ENCODE measurements around the gene AMIGO3.
"Not testable (repeated sequence)": the region's sequence is repeated elsewhere in the genome, so short reads cannot be mapped to it uniquely, and the experiment has no call there.

The AMIGO3 gene

GRCh38 chr3:49712631-49713317, 6.7 kb downstream of the AMIGO3 start:
- in situ Hi-C loops (cut with MboI; ENCODE audit: low sequenced_read_pairs): no loop called here

DNA sequence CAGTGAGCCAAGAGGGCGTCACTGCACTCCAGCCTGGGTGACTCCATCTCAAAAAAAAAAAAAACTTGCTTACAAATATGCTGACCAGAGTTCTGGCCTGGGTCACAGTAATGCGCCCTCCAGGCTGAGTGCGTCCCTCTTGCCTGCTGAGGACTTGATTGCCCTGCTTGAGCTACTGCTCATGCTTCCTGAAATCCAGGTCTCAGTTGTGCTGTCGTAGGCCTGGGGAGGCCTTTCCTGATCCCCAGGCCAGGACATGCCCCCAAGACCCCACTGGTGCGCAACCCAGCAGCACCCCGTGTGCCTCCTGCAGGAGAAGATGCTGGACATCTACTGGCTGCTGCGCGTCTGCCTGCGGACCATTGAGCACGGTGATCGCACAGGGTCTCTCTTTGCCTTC, 7.3 kb downstream of the AMIGO3 start:
- in situ Hi-C loops (cut with MboI; ENCODE audit: low sequenced_read_pairs): no loop called here

- in situ Hi-C loops (cut with MboI; ENCODE audit: low sequenced_read_pairs): no loop called here
Observed at GRCh38 chr3:49711489-49711888, 8.0 kb downstream of the AMIGO3 start.

DNA sequence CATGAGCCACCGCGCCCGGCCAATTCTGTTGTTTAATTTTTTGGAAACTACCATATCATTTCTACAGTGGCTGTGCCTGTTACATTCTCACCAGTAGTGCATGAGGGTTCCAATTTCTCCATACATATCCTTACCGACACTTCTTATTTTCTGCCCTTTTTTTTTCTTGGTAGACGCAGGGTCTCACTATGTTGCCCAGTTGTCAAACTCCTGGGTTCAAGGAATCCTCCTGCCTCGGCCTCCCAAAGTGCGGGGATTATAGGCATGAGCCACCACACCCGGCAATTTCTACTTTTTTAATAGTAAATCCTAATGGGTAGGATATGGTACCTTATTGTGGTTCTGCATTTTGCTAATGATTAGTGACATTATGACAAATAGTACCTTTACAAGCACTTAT, 9.6 kb downstream of the AMIGO3 start:
- in situ Hi-C loops (cut with MboI; ENCODE audit: low sequenced_read_pairs): no loop called here

DNA sequence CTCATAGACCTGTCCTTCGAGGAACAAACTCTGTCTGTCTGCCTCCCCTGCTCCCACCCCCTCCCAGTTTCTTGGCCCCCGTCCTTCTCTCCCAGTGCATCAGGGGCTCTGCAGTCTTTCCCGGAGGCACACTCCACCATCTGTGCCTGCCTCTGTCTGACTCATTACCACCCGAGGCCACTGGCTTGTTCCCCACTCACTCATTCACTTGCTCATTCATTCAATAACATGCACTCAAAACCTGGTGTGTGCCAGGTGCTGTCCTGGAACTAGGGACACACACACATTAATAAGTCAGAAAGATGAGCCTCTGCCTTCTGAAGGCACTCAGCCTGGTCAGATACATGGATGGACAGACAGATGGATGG, 12.4 kb downstream of the AMIGO3 start:
- in situ Hi-C loops (cut with MboI; ENCODE audit: low sequenced_read_pairs): no loop called here

GRCh38 chr3:49706456-49707112, 12.9 kb downstream of the AMIGO3 start:
- in situ Hi-C loops (cut with MboI; ENCODE audit: low sequenced_read_pairs): no loop called here

DNA sequence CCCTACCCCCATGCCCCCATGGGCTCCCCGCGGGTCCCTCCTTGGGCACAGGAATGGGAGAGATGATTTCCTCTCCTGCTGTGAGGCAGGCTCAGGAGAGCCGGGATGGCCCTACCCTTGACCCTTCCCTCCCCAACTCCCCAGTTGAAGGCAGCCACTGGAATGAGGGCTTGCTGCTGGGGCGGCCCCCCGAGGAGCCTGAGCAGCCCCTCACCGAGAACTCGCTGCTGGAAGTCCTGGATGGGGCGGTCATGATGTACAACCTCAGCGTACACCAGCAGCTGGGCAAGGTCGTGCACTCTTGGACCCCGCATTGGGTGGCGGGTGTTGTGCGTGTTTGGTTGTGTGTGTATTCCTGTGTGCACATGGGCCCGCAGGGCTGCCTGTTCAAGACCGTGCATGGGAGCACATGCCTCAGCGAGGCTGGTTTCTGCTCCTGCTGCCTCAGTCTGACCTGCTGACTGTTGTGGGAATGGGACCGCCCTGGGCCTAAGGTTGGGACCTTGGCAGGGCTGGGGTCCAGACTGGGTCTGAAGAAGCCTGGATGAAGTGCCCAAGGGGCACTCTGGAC, 14.0 kb downstream of the AMIGO3 start:
- in situ Hi-C loops (cut with MboI; ENCODE audit: low sequenced_read_pairs): no loop called here

GRCh38 chr3:49704629-49705028, 14.9 kb downstream of the AMIGO3 start:
- in situ Hi-C loops (cut with MboI; ENCODE audit: low sequenced_read_pairs): no loop called here

DNA sequence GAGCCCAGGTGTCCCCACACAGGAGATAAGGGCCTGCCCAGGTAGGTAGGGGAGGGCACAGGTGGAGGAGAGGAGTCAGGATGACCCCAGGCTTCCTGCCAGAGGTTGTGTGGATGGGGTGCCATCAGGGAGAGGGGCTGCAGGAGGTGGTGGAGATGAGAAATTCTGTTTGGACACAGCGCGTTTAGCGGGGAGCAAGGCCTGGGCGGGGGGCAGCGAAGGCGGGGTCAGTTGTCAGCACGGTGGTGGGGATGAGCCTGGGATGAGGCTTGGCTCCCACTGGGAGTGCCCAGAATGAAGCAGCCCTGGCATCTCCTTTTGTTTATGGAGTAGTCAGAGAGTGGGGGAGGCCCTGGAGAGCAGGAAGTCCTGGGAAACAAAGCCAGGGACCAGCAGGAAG, 15.5 kb downstream of the AMIGO3 start:
- in situ Hi-C loops (cut with MboI; ENCODE audit: low sequenced_read_pairs): no loop called here

DNA sequence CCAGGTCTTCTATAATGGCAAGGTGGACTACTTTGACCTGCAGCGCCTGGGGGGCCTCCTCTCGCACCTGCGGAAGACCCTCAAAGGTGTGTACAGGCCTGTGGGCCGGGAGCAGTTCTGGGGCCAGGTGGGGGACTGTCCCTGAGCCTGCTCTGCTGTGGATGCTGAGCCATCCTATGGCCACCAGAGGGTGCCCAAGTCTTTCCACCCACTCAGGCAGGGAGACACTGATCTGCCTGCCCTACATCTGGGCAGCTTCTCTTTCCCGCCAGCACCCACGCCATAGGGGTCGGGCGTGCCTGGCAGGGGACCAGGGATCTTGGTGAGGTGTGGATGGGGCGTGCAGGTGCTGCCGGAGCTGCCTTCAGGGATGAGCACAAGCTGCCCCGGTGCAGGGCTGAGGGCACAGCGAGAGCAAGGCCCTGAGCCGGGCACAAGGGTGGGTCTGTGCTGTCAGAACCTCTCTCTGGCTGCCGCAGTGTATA, 16.0 kb downstream of the AMIGO3 start:
- in situ Hi-C loops (cut with MboI; ENCODE audit: low sequenced_read_pairs): no loop called here

GRCh38 chr3:49702672-49703071, 16.8 kb downstream of the AMIGO3 start:
- in situ Hi-C loops (cut with MboI; ENCODE audit: low sequenced_read_pairs): no loop called here

DNA sequence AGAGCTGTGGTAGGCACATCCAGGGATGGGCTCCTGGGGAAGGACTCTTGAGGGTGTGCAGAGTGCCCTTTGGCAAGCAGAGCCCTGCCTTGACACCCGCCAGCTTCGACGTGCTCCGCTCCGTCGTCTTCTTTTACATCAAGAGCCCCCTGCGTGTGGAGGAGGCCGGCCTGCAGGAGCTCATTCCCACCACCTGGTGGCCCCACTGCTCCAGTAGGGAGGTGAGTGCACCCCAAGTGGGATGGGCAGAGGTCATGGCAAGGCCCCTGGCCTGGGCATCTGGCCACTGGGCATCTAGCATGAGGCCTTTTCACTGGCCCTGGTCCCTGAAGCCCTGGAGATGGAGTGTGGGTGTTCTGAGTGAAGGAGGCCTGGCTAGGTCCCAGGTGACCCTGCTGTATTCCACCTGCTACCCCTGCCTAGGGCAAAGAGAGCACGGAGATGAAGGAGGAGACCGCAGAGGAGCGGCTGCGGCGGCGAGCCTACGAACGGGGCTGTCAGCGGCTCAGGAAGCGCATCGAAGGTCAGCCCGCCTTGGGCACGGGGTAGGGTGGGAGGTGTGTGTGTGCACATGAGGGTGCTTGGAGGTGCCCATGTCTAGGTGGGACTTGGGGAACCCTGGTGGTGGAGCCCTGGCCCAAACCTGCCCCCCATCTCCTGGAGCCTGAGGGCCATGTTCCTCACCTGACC, 18.0 kb downstream of the AMIGO3 start:
- in situ Hi-C loops (cut with MboI; ENCODE audit: low sequenced_read_pairs): no loop called here

- in situ Hi-C loops (cut with MboI; ENCODE audit: low sequenced_read_pairs): no loop called here
Observed at GRCh38 chr3:49700453-49701128, 18.9 kb downstream of the AMIGO3 start.

- in situ Hi-C loops (cut with MboI; ENCODE audit: low sequenced_read_pairs): no loop called here
Observed at GRCh38 chr3:49700014-49700413, 19.5 kb downstream of the AMIGO3 start.

- in situ Hi-C loops (cut with MboI; ENCODE audit: low sequenced_read_pairs): no loop called here
Observed at GRCh38 chr3:49699281-49699979, 20.1 kb downstream of the AMIGO3 start.

DNA sequence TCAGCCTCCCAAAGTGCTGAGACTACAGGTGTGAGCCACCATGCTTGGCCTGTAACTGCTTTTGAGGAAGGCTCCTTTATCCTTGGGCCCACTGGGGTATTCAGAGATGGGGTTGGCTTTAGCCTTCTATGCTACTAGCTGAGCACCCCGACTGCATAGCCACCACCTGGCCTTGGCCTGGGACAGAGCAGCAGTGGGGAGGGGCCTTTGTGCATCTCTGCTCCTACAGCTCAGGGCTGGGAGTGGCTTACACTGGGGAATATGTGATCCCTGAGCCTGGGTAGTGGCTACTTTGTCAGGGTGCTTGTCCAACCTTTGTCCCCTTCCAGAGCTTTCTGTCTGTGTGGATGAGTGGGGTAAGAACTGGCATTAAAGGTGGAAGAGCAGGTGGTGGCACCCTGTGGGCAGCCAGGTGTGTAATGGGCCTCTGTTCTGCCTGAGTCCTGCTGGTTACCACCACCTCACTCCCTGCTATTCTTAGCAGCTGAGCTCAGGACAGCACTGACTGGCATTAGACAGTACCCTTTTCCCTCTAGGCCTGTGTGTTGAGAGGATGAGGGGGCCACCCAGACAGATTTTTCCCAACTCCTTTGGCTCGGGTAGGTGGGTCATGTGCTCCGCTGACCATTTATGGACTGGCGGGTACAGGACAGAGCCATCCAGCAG, 24.0 kb downstream of the AMIGO3 start:
- in situ Hi-C loops (cut with MboI; ENCODE audit: low sequenced_read_pairs): not testable (repeated sequence)

GRCh38 chr3:49694409-49695070, 24.9 kb downstream of the AMIGO3 start:
- in situ Hi-C loops (cut with MboI; ENCODE audit: low sequenced_read_pairs): not testable (repeated sequence)

GRCh38 chr3:49691481-49691880, 28.0 kb downstream of the AMIGO3 start:
- in situ Hi-C loops (cut with MboI; ENCODE audit: low sequenced_read_pairs): not testable (repeated sequence)

GRCh38 chr3:49690856-49691255, 28.6 kb downstream of the AMIGO3 start:
- in situ Hi-C loops (cut with MboI; ENCODE audit: low sequenced_read_pairs): not testable (repeated sequence)
